Type B pancreatic cell (in vitro differentiated cells): ENCODE measurements around the gene PCBP3. TPM values are rescaled to one million over a fixed set of nuclear protein-coding genes. Genes with fewer than 3 reads are reported as not detected.
"Not testable (repeated sequence)": the region's sequence is repeated elsewhere in the genome, so short reads cannot be mapped to it uniquely, and the experiment has no call there.

Source experiments
- DNase-seq: peaks from one replicate; pipeline ENCODE4 v3.0.0; 2021; ENCODE audit warnings: mixed read lengths; ENCODE audit not compliant: unreplicated experiment; ENCODE audit errors: extremely low spot score
- H3K27ac Mint-ChIP-seq: 2 replicates; pipeline ENCODE4 v1.8.0; 2021; ENCODE audit warnings: mild to moderate bottlenecking, mixed read lengths
- H3K27me3 Mint-ChIP-seq: 2 replicates; pipeline ENCODE4 v1.8.0; 2021; ENCODE audit warnings: mixed read lengths
- H3K36me3 Mint-ChIP-seq: 2 replicates; pipeline ENCODE4 v1.8.0; 2021; ENCODE audit warnings: mixed read lengths
- H3K4me1 Mint-ChIP-seq: one replicate; pipeline ENCODE4 v1.8.0; 2021; ENCODE audit warnings: mixed read lengths; ENCODE audit not compliant: unreplicated experiment
- H3K4me3 Mint-ChIP-seq: 2 replicates; pipeline ENCODE4 v1.8.0; 2021; ENCODE audit warnings: mild to moderate bottlenecking, mixed read lengths
- H3K9me3 Mint-ChIP-seq: 2 replicates; pipeline ENCODE4 v1.8.0; 2021; ENCODE audit warnings: mixed read lengths
- CTCF ChIP-seq: fragments of 200-600 bp; sonication (generic); conservative IDR thresholded peaks from 2 replicates; pipeline ENCODE4 v1.5.0; 2021; ENCODE audit warnings: antibody characterized with exemption, mild to moderate bottlenecking
- total RNA-seq: library from RNA; stranded (reverse); gene quantifications from 2 replicates; pipeline ENCODE4 v1.2.1, GENCODE V29; 2021; ENCODE audit warnings: low replicate concordance

Gene PCBP3
- total RNA-seq, 1 donor from 2014 or later = 5.5 TPM

- Mint-ChIP-seq H3K36me3 (no peaks in the 10 kb centered on the region), H3K4me3 (peak overlapping the region; percentile 62), H3K9me3 (peaks cover 3% of the 10 kb centered on the region), H3K27me3 (peaks cover 55% of the 10 kb centered on the region), H3K27ac (no peak overlapping the region), H3K4me1 (no peaks in the 10 kb centered on the region)
- no peak for DNase-seq
- no peak for TF ChIP-seq CTCF
Observed at GRCh38 chr21:45641480-45642035, 2.0 kb upstream of the PCBP3 start.

GRCh38 chr21:45642122-45642813 lies 1.3 kb upstream of the PCBP3 start:
- H3K27ac Mint-ChIP-seq = no peak overlapping the region
- no peaks in the 10 kb centered on the region for H3K36me3 Mint-ChIP-seq
- H3K9me3 Mint-ChIP-seq = peaks cover 3% of the 10 kb centered on the region
- H3K4me3 Mint-ChIP-seq = no peak overlapping the region
- no peak for DNase-seq
- H3K27me3 Mint-ChIP-seq = peaks cover 58% of the 10 kb centered on the region
- H3K4me1 Mint-ChIP-seq = no peaks in the 10 kb centered on the region
- no peak for TF ChIP-seq CTCF

GRCh38 chr21:45644041-45644906 lies 749 bp downstream of the PCBP3 start:
- Mint-ChIP-seq H3K4me3 (peak overlapping the region; percentile 89), H3K27ac (peak overlapping the region; percentile 51), H3K9me3 (peaks cover 3% of the 10 kb centered on the region), H3K36me3 (no peaks in the 10 kb centered on the region), H3K4me1 (no peaks in the 10 kb centered on the region), H3K27me3 (peaks cover 50% of the 10 kb centered on the region)
- no peak for DNase-seq
- TF ChIP-seq CTCF = no peak

- no peaks in the 10 kb centered on the region for H3K4me1 Mint-ChIP-seq
- no peak overlapping the region for H3K27ac Mint-ChIP-seq
- no peak for DNase-seq
- peaks cover 14% of the 10 kb centered on the region for H3K27me3 Mint-ChIP-seq
- no peak for TF ChIP-seq CTCF
- H3K9me3 Mint-ChIP-seq = no peaks in the 10 kb centered on the region
- H3K36me3 Mint-ChIP-seq = no peaks in the 10 kb centered on the region
- no peak overlapping the region for H3K4me3 Mint-ChIP-seq
Observed at GRCh38 chr21:45651921-45652320, 8.4 kb downstream of the PCBP3 start.

- no peak for DNase-seq
- Mint-ChIP-seq H3K4me1 (no peaks in the 10 kb centered on the region), H3K27ac (no peak overlapping the region), H3K27me3 (peaks cover 5% of the 10 kb centered on the region), H3K36me3 (no peaks in the 10 kb centered on the region), H3K9me3 (no peaks in the 10 kb centered on the region), H3K4me3 (no peak overlapping the region)
- TF ChIP-seq CTCF = no peak
Observed at GRCh38 chr21:45655124-45655523, 11.6 kb downstream of the PCBP3 start.

- not testable (repeated sequence) for DNase-seq, H3K36me3 Mint-ChIP-seq, H3K27me3 Mint-ChIP-seq, H3K4me1 Mint-ChIP-seq, H3K4me3 Mint-ChIP-seq, H3K27ac Mint-ChIP-seq, H3K9me3 Mint-ChIP-seq
Observed at GRCh38 chr21:45656114-45656513, 12.6 kb downstream of the PCBP3 start.

- H3K4me3 Mint-ChIP-seq, H3K9me3 Mint-ChIP-seq, H3K27me3 Mint-ChIP-seq, H3K36me3 Mint-ChIP-seq, H3K4me1 Mint-ChIP-seq, H3K27ac Mint-ChIP-seq, DNase-seq: not testable (repeated sequence)
Observed at GRCh38 chr21:45661913-45662622, 18.5 kb downstream of the PCBP3 start.

- H3K27ac Mint-ChIP-seq, H3K9me3 Mint-ChIP-seq, H3K36me3 Mint-ChIP-seq, H3K4me3 Mint-ChIP-seq, H3K27me3 Mint-ChIP-seq, H3K4me1 Mint-ChIP-seq, DNase-seq: not testable (repeated sequence)
Observed at GRCh38 chr21:45662623-45663245, 19.2 kb downstream of the PCBP3 start.
